ENCODE measurements around the gene PEAR1.

The PEAR1 gene

GRCh38 chr1:156896490-156897033 lies 3.0 kb downstream of the PEAR1 start:
- TF ChIP-seq EGR1 (IDR thresholded peaks at IDR 0.05): no peak
- no peak for TF ChIP-seq REST (IDR thresholded peaks at IDR 0.05; ENCODE audit: low read depth)
- TF ChIP-seq TCF12 (IDR thresholded peaks at IDR 0.05; ENCODE audit: low read depth): peak; percentile 23; the same call in 1 of the 2 replicates
- no peak for TF ChIP-seq ZBTB7A (IDR thresholded peaks at IDR 0.05; ENCODE audit: low read depth)
- TF ChIP-seq CREB1 (IDR thresholded peaks at IDR 0.05; ENCODE audit: low read depth): no peak
- no peak for TF ChIP-seq MAX (IDR thresholded peaks at IDR 0.05)
- peak; percentile 75 for TF ChIP-seq TEAD4 (IDR thresholded peaks at IDR 0.05)
- no peak for TF ChIP-seq YY1 (IDR thresholded peaks at IDR 0.05; ENCODE audit: low read depth)
- TF ChIP-seq TAF1 (IDR thresholded peaks at IDR 0.05; ENCODE audit: low read depth): no peak
- TF ChIP-seq FOXM1 (IDR thresholded peaks at IDR 0.05; ENCODE audit: borderline replicate concordance, low read depth): no peak
- TF ChIP-seq NFIC (IDR thresholded peaks at IDR 0.05): 0 out of 2 replicates have a peak, but pooled peaks have one; percentile 26
- no peak for TF ChIP-seq USF1 (IDR thresholded peaks at IDR 0.05)
- no peak for TF ChIP-seq CEBPB (IDR thresholded peaks at IDR 0.05)
- TF ChIP-seq RAD21 (IDR thresholded peaks at IDR 0.05; ENCODE audit: low read depth): no peak
- TF ChIP-seq EP300 (IDR thresholded peaks at IDR 0.05; ENCODE audit: borderline replicate concordance): no peak

- TF ChIP-seq CEBPB (IDR thresholded peaks at IDR 0.05) (no peak), CREB1 (IDR thresholded peaks at IDR 0.05; ENCODE audit: low read depth) (no peak), ZBTB7A (IDR thresholded peaks at IDR 0.05; ENCODE audit: low read depth) (no peak), REST (IDR thresholded peaks at IDR 0.05; ENCODE audit: low read depth) (no peak), NFIC (IDR thresholded peaks at IDR 0.05) (no peak), EGR1 (IDR thresholded peaks at IDR 0.05) (no peak), TEAD4 (IDR thresholded peaks at IDR 0.05) (no peak), TAF1 (IDR thresholded peaks at IDR 0.05; ENCODE audit: low read depth) (no peak)
These were observed 3.7 kb downstream of the PEAR1 start for GRCh38 chr1:156897078-156897825.

GRCh38 chr1:156898161-156898566 lies 4.6 kb downstream of the PEAR1 start:
- TF ChIP-seq ZBTB7A (IDR thresholded peaks at IDR 0.05; ENCODE audit: low read depth) (no peak), TAF1 (IDR thresholded peaks at IDR 0.05; ENCODE audit: low read depth) (no peak), USF1 (IDR thresholded peaks at IDR 0.05) (no peak), CREB1 (IDR thresholded peaks at IDR 0.05; ENCODE audit: low read depth) (no peak), REST (IDR thresholded peaks at IDR 0.05; ENCODE audit: low read depth) (no peak), YY1 (IDR thresholded peaks at IDR 0.05; ENCODE audit: low read depth) (no peak), MAX (IDR thresholded peaks at IDR 0.05) (no peak), EP300 (IDR thresholded peaks at IDR 0.05; ENCODE audit: borderline replicate concordance) (no peak), NFIC (IDR thresholded peaks at IDR 0.05) (no peak), FOXM1 (IDR thresholded peaks at IDR 0.05; ENCODE audit: borderline replicate concordance, low read depth) (no peak), RAD21 (IDR thresholded peaks at IDR 0.05; ENCODE audit: low read depth) (no peak), CEBPB (IDR thresholded peaks at IDR 0.05) (no peak), TEAD4 (IDR thresholded peaks at IDR 0.05) (no peak), EGR1 (IDR thresholded peaks at IDR 0.05) (no peak), TCF12 (IDR thresholded peaks at IDR 0.05; ENCODE audit: low read depth) (no peak)
